OCI-LY1 (cell line): ENCODE results near the gene ARHGAP6.

Source experiments
- H2AFZ ChIP-seq: fragments of 200-600 bp; sonication (generic), shearing (Covaris generic); 2 replicates; pipeline ENCODE4 v1.6.0; 2014; ENCODE audit warnings: antibody characterized with exemption, mild to moderate bottlenecking, low read length
- H3F3A ChIP-seq: fragments of 200-600 bp; sonication (generic), shearing (Covaris generic); 2 replicates; pipeline ENCODE4 v1.6.0; 2014; ENCODE audit warnings: mild to moderate bottlenecking, antibody characterized with exemption, low read length, moderate library complexity; ENCODE audit not compliant: insufficient read depth
- H3K27ac ChIP-seq: fragments of 200-600 bp; sonication (generic); 2 replicates; pipeline ENCODE4 v1.5.1; 2014; ENCODE audit warnings: low read length, mixed run types, mild to moderate bottlenecking, low read depth; ENCODE audit not compliant: poor library complexity, severe bottlenecking
- H3K27me3 ChIP-seq: fragments of 200-600 bp; sonication (generic); 2 replicates; pipeline ENCODE4 v1.6.0; 2014; ENCODE audit warnings: antibody characterized with exemption, mild to moderate bottlenecking, low read length, moderate library complexity; ENCODE audit not compliant: insufficient read depth
- H3K36me3 ChIP-seq: fragments of 200-600 bp; sonication (generic); 2 replicates; pipeline ENCODE4 v1.6.1; 2014; ENCODE audit warnings: mild to moderate bottlenecking, antibody characterized with exemption, low read length, moderate library complexity, mixed read lengths; ENCODE audit not compliant: insufficient read depth
- H3K4me1 ChIP-seq: fragments of 200-600 bp; sonication (generic); 2 replicates; pipeline ENCODE4 v1.5.1; 2014; ENCODE audit warnings: mild to moderate bottlenecking, low read length, moderate library complexity; ENCODE audit not compliant: insufficient read depth, severe bottlenecking
- H3K4me2 ChIP-seq: fragments of 200-600 bp; sonication (generic), shearing (Covaris generic); 2 replicates; pipeline ENCODE4 v1.6.1; 2014; ENCODE audit warnings: low read length
- H3K4me3 ChIP-seq: fragments of 200-600 bp; sonication (generic); 2 replicates; pipeline ENCODE4 v1.5.1; 2014; ENCODE audit warnings: low read length, low read depth, mild to moderate bottlenecking, mixed read lengths; ENCODE audit not compliant: poor library complexity, severe bottlenecking
- H3K79me2 ChIP-seq: fragments of 200-600 bp; shearing (Covaris generic); 2 replicates; pipeline ENCODE4 v1.6.1; 2016; ENCODE audit warnings: mixed run types, low read length, mixed read lengths; ENCODE audit not compliant: insufficient read depth
- H3K9ac ChIP-seq: fragments of 200-600 bp; sonication (generic), shearing (Covaris generic); 2 replicates; pipeline ENCODE4 v1.6.1; 2014; ENCODE audit warnings: mild to moderate bottlenecking, low read length, mixed read lengths
- H3K9me2 ChIP-seq: fragments of 200-600 bp; sonication (generic), shearing (Covaris generic); 2 replicates; pipeline ENCODE4 v1.6.1; 2014; ENCODE audit warnings: low read depth, mild to moderate bottlenecking, low read length, mixed read lengths
- H3K9me3 ChIP-seq: fragments of 200-600 bp; shearing (Covaris generic); 2 replicates; pipeline ENCODE4 v1.6.1; 2014; ENCODE audit warnings: low read length, mixed read lengths
- H4K20me1 ChIP-seq: fragments of 200-600 bp; sonication (generic), shearing (Covaris generic); 2 replicates; pipeline ENCODE4 v1.6.0; 2016; ENCODE audit warnings: mild to moderate bottlenecking, low read length; ENCODE audit not compliant: insufficient read depth
- EZH2 ChIP-seq: fragments of 200-600 bp; sonication (generic), shearing (Covaris generic); IDR thresholded peaks from 2 replicates; pipeline ENCODE4 v1.8.0; 2017; ENCODE audit warnings: borderline replicate concordance, mixed run types, mild to moderate bottlenecking, antibody characterized with exemption, low read length, moderate library complexity, mixed read lengths
- TF ChIP-seq, protein P1 (sequence below): fragments of 200-600 bp; sonication (generic), shearing (Covaris generic); IDR thresholded peaks from 2 replicates; pipeline ENCODE4 v1.5.1; 2017; ENCODE audit warnings: mild to moderate bottlenecking, antibody characterized with exemption, low read length, moderate library complexity, mixed read lengths

The ARHGAP6 gene

DNA sequence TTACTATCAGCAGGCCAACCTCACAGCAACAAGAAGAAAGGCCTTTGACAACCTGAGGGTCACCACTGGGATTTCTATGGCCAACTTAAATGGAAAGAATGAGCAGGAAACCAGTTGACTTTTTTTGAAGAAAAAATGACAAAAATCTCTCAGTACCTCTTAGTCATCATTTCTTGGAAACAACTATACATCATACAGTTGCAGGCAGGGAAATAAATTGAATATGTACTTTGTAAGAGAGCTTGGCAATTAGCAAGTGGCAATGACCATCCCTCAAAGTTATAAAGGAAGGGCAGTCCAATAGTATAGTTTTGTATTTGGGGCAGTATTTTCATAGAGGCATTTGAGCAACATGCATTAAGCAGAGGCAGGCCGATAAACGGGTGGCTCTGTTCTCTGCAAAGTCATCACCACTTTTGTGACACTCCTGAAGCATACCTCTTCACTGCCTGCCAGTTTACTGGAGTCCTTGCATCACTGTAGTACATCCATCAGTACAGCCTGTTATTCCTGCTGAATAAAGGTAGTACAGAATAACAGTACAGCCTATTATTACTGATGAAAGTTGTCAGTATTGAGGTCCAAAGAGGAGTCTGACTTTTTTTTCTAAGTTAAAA is 455.8 kb downstream of the ARHGAP6 start:
- Histone ChIP-seq H3K36me3 (no peaks in the 10 kb centered on the region), H4K20me1 (no peaks in the 10 kb centered on the region), H3K27me3 (no peaks in the 10 kb centered on the region), H3K4me1 (no peaks in the 10 kb centered on the region), H3K27ac (no peak overlapping the region), H3K79me2 (no peaks in the 10 kb centered on the region), H3K9ac (no peak overlapping the region), H3K4me2 (no peak overlapping the region), H3K4me3 (no peak overlapping the region), H3K9me2 (no peaks in the 10 kb centered on the region), H3F3A (no peaks in the 10 kb centered on the region), H2AFZ (no peak overlapping the region), H3K9me3 (no peaks in the 10 kb centered on the region)
- no peak for TF ChIP-seq EZH2
- TF ChIP-seq, protein P1, sequence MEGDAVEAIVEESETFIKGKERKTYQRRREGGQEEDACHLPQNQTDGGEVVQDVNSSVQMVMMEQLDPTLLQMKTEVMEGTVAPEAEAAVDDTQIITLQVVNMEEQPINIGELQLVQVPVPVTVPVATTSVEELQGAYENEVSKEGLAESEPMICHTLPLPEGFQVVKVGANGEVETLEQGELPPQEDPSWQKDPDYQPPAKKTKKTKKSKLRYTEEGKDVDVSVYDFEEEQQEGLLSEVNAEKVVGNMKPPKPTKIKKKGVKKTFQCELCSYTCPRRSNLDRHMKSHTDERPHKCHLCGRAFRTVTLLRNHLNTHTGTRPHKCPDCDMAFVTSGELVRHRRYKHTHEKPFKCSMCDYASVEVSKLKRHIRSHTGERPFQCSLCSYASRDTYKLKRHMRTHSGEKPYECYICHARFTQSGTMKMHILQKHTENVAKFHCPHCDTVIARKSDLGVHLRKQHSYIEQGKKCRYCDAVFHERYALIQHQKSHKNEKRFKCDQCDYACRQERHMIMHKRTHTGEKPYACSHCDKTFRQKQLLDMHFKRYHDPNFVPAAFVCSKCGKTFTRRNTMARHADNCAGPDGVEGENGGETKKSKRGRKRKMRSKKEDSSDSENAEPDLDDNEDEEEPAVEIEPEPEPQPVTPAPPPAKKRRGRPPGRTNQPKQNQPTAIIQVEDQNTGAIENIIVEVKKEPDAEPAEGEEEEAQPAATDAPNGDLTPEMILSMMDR: no peak

DNA sequence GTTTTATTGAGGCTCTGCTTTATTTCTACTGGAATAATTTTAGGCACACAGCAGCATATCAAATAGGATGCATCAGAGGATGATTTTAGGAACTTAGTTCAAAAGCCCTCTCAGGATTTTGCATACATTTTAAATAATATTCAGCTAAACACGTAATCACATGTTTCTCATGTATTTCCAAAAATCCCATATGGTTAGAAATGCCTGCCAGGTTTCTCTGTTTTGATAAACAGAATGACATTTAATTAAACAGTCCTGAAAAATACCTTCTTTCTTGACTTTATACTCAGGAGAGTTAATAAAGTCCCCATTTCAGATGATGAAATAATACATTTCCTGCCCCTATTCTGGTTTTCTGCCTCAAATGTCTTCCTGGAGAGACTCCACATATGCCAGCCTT is 459.0 kb downstream of the ARHGAP6 start:
- Histone ChIP-seq H3K4me3 (no peak overlapping the region), H3K4me2 (no peak overlapping the region), H3K27me3 (no peaks in the 10 kb centered on the region), H4K20me1 (no peaks in the 10 kb centered on the region), H3K9me3 (no peaks in the 10 kb centered on the region), H3K36me3 (no peaks in the 10 kb centered on the region), H3F3A (no peaks in the 10 kb centered on the region), H3K9ac (no peak overlapping the region), H3K79me2 (no peaks in the 10 kb centered on the region), H2AFZ (no peak overlapping the region), H3K9me2 (no peaks in the 10 kb centered on the region), H3K27ac (no peak overlapping the region), H3K4me1 (no peaks in the 10 kb centered on the region)
- no peak for TF ChIP-seq EZH2
- TF ChIP-seq, protein P1: no peak

DNA sequence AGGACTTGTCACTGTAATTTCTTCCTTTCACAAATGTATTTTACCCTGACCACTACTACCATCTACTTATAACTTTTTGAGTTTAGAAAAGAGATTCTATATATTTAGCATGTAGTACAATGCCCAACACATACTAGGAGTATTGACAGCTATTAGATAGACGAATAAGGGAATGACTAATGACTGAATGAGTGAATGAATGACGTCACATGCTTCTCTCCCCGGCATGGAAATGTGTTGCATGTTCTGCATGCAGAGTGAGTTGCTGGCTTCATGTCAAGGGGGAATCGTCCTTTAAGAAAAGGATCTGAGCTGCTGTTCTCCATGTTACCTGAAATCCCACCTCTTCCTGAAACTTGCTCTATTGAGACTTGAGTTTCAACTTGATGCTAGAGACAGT is 459.9 kb downstream of the ARHGAP6 start:
- Histone ChIP-seq H3K9me2 (no peaks in the 10 kb centered on the region), H2AFZ (no peak overlapping the region), H3K4me3 (no peak overlapping the region), H3F3A (no peaks in the 10 kb centered on the region), H3K27ac (no peak overlapping the region), H3K4me2 (no peak overlapping the region), H4K20me1 (no peaks in the 10 kb centered on the region), H3K27me3 (no peaks in the 10 kb centered on the region), H3K9ac (no peak overlapping the region), H3K4me1 (no peaks in the 10 kb centered on the region), H3K36me3 (no peaks in the 10 kb centered on the region), H3K9me3 (no peaks in the 10 kb centered on the region), H3K79me2 (no peaks in the 10 kb centered on the region)
- TF ChIP-seq EZH2: no peak
- TF ChIP-seq, protein P1: no peak
